ENCODE results near the gene SMARCD3.

Gene SMARCD3

DNA sequence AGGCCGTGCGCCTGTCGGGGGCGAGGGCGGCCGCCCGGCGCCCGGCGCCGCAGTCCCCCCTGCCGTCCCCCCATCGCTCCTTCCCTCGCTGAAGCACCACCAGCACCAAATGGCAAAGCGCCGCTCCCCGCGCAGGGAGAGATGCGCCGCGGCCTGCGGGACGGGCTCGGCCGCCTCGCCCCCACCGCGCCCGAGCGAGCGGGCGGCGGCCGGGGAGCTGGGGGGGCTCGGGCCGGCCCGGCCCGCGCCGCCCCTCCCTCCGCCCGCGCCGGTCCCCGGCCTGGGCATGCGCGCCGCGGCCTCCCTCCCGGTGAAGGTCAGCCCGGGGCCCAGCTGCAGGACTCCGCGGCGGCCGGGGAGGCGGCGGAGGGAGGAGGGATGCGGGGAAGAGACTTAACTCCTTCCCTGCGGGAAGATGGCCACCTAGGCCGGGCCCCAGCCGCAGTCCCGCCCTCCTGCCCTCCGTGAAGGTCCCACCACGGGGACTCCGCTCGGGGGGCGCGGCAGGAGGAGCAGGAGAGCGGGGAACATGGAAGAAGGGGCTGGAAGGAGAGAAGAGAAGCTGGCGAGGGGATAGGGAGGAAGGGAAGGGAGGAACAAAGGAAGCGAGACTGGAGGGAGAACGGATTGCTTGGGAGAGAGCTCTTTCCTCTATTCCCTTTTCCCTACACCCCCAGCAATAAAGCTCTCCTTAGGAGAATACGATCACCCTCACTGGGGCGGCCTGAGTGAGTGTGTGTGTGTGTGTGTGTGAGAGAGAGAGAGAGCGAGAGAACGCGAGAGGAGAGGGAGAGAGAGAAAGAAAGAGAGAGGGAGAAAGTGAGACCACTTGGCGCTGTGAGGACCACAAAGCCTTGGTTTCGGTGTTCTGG, 3.4 kb upstream of the SMARCD3 start:
- H3K27ac ChIP-seq (replicated peaks) = no peak overlapping the region
- TF ChIP-seq SPI1 (IDR thresholded peaks at IDR 0.05; ENCODE audit: borderline replicate concordance, low read depth) (no peak), POLR2AphosphoS5 (IDR thresholded peaks at IDR 0.05; ENCODE audit: low read depth) (no peak)
- TF ChIP-seq, protein P1, sequence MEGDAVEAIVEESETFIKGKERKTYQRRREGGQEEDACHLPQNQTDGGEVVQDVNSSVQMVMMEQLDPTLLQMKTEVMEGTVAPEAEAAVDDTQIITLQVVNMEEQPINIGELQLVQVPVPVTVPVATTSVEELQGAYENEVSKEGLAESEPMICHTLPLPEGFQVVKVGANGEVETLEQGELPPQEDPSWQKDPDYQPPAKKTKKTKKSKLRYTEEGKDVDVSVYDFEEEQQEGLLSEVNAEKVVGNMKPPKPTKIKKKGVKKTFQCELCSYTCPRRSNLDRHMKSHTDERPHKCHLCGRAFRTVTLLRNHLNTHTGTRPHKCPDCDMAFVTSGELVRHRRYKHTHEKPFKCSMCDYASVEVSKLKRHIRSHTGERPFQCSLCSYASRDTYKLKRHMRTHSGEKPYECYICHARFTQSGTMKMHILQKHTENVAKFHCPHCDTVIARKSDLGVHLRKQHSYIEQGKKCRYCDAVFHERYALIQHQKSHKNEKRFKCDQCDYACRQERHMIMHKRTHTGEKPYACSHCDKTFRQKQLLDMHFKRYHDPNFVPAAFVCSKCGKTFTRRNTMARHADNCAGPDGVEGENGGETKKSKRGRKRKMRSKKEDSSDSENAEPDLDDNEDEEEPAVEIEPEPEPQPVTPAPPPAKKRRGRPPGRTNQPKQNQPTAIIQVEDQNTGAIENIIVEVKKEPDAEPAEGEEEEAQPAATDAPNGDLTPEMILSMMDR (IDR thresholded peaks at IDR 0.05; ENCODE audit: insufficient read depth, low read length) = no peak
- TF ChIP-seq, protein P2, sequence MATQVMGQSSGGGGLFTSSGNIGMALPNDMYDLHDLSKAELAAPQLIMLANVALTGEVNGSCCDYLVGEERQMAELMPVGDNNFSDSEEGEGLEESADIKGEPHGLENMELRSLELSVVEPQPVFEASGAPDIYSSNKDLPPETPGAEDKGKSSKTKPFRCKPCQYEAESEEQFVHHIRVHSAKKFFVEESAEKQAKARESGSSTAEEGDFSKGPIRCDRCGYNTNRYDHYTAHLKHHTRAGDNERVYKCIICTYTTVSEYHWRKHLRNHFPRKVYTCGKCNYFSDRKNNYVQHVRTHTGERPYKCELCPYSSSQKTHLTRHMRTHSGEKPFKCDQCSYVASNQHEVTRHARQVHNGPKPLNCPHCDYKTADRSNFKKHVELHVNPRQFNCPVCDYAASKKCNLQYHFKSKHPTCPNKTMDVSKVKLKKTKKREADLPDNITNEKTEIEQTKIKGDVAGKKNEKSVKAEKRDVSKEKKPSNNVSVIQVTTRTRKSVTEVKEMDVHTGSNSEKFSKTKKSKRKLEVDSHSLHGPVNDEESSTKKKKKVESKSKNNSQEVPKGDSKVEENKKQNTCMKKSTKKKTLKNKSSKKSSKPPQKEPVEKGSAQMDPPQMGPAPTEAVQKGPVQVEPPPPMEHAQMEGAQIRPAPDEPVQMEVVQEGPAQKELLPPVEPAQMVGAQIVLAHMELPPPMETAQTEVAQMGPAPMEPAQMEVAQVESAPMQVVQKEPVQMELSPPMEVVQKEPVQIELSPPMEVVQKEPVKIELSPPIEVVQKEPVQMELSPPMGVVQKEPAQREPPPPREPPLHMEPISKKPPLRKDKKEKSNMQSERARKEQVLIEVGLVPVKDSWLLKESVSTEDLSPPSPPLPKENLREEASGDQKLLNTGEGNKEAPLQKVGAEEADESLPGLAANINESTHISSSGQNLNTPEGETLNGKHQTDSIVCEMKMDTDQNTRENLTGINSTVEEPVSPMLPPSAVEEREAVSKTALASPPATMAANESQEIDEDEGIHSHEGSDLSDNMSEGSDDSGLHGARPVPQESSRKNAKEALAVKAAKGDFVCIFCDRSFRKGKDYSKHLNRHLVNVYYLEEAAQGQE (IDR thresholded peaks at IDR 0.05; ENCODE audit: insufficient replicate concordance, low read depth) = no peak
- peaks cover 51% of the 10 kb centered on the region for H3K27me3 ChIP-seq (ENCODE audit: insufficient read depth, poor library complexity, severe bottlenecking)
- DNase-seq (ENCODE audit: low read depth in 1 of 2, low spot score in 1 of 2) = no peak
- no peak overlapping the region for H3K4me3 ChIP-seq (replicated peaks; ENCODE audit: insufficient read depth, low read length)

DNA sequence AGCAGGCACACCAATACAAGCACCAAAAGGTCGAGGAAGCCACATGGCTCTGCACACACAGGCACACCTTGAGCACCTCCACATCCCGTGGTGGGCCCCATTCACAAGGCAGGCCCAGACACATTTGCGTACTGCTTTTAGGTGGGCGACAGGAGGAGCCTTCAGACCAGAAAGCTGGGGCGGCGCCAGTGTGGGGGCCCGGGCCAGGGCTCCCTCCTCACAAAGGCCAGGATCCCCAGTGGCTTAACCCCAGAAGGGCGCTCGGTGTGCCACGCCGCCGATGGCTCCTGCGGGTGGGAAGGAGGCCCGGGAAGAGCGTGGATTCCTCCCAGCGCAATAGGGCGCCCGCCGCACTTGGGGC, 2.8 kb upstream of the SMARCD3 start:
- no peak overlapping the region for H3K4me3 ChIP-seq (replicated peaks; ENCODE audit: insufficient read depth, low read length)

DNA sequence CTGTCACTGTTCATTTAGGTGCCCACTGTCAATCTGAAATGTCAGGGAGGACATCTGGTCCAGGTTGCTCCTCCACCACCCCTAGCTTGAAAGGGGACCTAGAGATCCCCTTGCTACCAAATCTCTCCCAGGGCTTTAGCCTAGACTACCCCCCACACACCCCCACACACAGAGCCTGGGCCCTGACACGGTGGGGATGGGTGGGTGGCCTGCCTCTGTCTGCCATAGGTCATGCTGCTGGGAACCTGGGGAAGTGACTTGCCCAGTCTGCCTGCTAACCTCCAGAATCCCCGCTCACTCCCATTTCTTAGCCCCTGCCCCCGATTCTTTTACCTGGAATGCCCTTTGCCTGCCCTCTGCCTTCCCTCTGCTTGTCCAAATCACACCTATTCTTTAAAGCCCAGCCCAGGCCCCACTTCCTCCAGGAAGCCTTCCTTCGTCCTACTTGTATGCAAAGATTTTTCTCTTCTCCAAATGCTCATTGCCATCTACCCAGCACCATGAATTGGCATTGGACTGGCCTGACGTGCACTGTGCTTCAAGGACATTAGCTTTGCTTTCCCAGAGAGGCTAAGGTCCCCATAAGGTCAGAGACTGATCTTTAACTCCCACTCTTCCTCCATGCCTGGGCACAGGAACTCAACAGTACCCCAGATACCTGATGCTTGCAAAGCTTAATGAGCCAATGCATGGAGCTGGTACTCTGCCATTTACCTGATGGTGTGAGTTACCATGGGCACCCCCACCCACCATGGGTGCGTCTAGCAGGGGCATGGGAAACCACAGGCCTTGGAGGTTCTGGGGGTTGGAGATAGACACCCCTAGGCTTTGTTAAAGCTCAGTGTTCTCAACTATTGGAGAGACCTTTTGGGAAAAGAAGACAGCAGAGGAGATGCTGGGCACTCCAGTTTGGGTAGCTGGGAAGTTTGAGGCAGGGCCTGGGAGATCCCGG, 2.0 kb upstream of the SMARCD3 start:
- TF ChIP-seq SPI1 (IDR thresholded peaks at IDR 0.05; ENCODE audit: borderline replicate concordance, low read depth) (no peak), GABPA (IDR thresholded peaks at IDR 0.05; ENCODE audit: low read depth) (no peak), POLR2AphosphoS5 (IDR thresholded peaks at IDR 0.05; ENCODE audit: low read depth) (no peak)
- TF ChIP-seq, protein P1 (IDR thresholded peaks at IDR 0.05; ENCODE audit: insufficient read depth, low read length) = no peak
- TF ChIP-seq, protein P2 (IDR thresholded peaks at IDR 0.05; ENCODE audit: insufficient replicate concordance, low read depth) = no peak
- DNase-seq (ENCODE audit: low read depth in 1 of 2, low spot score in 1 of 2) = no peak
- Histone ChIP-seq H3K27ac (replicated peaks) (no peak overlapping the region), H3K27me3 (ENCODE audit: insufficient read depth, poor library complexity, severe bottlenecking) (peaks cover 66% of the 10 kb centered on the region), H3K4me3 (replicated peaks; ENCODE audit: insufficient read depth, low read length) (no peak overlapping the region)

More for the DNA sequence above, 2.8 kb upstream of the SMARCD3 start:
- Histone ChIP-seq H3K27ac (replicated peaks) (no peak overlapping the region), H3K27me3 (ENCODE audit: insufficient read depth, poor library complexity, severe bottlenecking) (peaks cover 57% of the 10 kb centered on the region)
- TF ChIP-seq, protein P2 (IDR thresholded peaks at IDR 0.05; ENCODE audit: insufficient replicate concordance, low read depth) = no peak
- DNase-seq (ENCODE audit: low read depth in 1 of 2, low spot score in 1 of 2) = no peak
